Mesodermal cell (in vitro differentiated cells): Measurements from ENCODE around the gene HDAC4.

Experiments
- H3K27ac ChIP-seq: 2 replicates; pipeline ENCODE4 v1.7.0; 2013; ENCODE audit warnings: mild to moderate bottlenecking, low read depth, low read length, moderate library complexity; ENCODE audit not compliant: severe bottlenecking
- H3K36me3 ChIP-seq: 2 replicates; pipeline ENCODE4 v1.7.1; 2013; ENCODE audit warnings: mild to moderate bottlenecking, low read length, moderate library complexity; ENCODE audit not compliant: control insufficient read depth, insufficient read depth
- H3K4me1 ChIP-seq: one replicate; pipeline ENCODE4 v1.7.1; 2013; ENCODE audit warnings: mild to moderate bottlenecking, low read length; ENCODE audit not compliant: insufficient read depth, control insufficient read depth, poor library complexity, severe bottlenecking
- H3K4me3 ChIP-seq: 2 replicates; pipeline ENCODE4 v1.7.0; 2013; ENCODE audit warnings: low read length, control low read depth, mild to moderate bottlenecking; ENCODE audit not compliant: insufficient read depth, poor library complexity, severe bottlenecking; ENCODE audit errors: extremely low read depth
- H3K9me3 ChIP-seq: 2 replicates; pipeline ENCODE4 v1.7.1; 2013; ENCODE audit warnings: mild to moderate bottlenecking, low read length, moderate library complexity; ENCODE audit not compliant: control insufficient read depth
- WGBS, 2 experiments: methylation state at CpG; one replicate each; pipeline ENCODE4 v1.1.5; 2013; ENCODE audit warnings: missing lambda C conversion rate in 2 of 2; ENCODE audit not compliant: insufficient coverage in 2 of 2; 5-methylcytosine and 5-hydroxymethylcytosine counted together

HDAC4 gene

DNA sequence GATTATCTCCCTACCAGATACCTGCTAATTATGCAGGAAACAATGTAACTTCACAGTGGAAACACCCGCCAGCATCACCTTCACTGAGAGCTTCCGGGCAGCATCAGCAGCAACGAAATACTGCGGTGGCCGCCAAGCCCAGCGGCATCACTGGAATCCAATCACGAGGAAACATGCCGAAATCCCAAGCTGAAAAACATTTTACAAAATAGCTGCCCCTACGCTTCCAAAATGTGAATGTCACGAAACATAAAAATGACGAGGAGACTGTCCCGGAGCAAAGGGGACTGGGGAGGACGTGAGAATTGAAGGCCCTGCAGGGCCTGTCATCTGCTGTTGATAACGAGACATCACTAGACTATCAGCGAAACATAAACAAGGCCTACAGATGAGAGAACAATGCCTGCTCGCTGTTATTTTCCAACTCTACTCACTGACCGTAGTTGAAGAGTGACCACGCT lies 82.6 kb downstream of the HDAC4 start:
- no peak overlapping the region for H3K27ac ChIP-seq

GRCh38 chr2:239316562-239317465 lies 84.0 kb downstream of the HDAC4 start:
- Histone ChIP-seq H3K4me1 (no peaks in the 10 kb centered on the region), H3K27ac (no peak overlapping the region), H3K4me3 (no peak overlapping the region), H3K36me3 (peaks cover 4% of the 10 kb centered on the region), H3K9me3 (peaks cover 14% of the 10 kb centered on the region)
- 94 to 95% methylated on average over 13 of the region's 20 CpGs for WGBS, 2 experiments

More for the DNA sequence above, 82.6 kb downstream of the HDAC4 start:
- H3K36me3 ChIP-seq = peaks cover 9% of the 10 kb centered on the region
- H3K9me3 ChIP-seq = peaks cover 14% of the 10 kb centered on the region
- H3K4me1 ChIP-seq = no peaks in the 10 kb centered on the region
- H3K4me3 ChIP-seq = no peak overlapping the region
- 93 to 98% methylated on average over 14 of the region's 18 CpGs for WGBS, 2 experiments

GRCh38 chr2:239315308-239315707 lies 85.5 kb downstream of the HDAC4 start:
- Histone ChIP-seq H3K4me3 (no peak overlapping the region), H3K9me3 (peaks cover 14% of the 10 kb centered on the region), H3K4me1 (no peaks in the 10 kb centered on the region), H3K27ac (no peak overlapping the region), H3K36me3 (no peaks in the 10 kb centered on the region)
- WGBS, 2 experiments = 84 to 100% methylated on average over 1 to 6 of the region's 10 CpGs

DNA sequence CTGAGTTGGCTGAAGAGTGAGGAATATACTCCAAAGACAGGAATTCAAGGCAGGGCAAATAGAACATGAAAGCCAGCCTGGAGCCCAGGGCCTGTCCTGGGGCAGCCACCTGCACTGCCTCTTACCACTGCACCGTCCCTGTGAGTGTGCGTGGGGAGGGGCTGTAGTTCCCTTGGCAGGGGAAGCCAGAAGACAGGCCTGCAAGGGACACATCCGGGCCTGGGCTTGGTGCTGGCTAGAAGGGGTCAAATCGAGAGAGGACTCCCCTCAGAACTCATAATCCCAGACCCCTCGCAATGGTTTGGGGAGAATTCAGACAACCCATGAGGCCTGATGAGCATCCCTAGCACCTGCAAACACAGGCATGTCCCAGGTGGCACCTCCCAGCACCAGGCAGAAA lies 87.0 kb downstream of the HDAC4 start:
- 84 to 100% methylated on average over 2 to 4 of the region's 5 CpGs for WGBS, 2 experiments
- H3K4me1 ChIP-seq = peaks cover 3% of the 10 kb centered on the region

GRCh38 chr2:239312741-239313667 lies 87.8 kb downstream of the HDAC4 start:
- 86 to 87% methylated on average over 23 to 31 of the region's 33 CpGs for WGBS, 2 experiments
- Histone ChIP-seq H3K36me3 (no peaks in the 10 kb centered on the region), H3K27ac (no peak overlapping the region), H3K9me3 (peaks cover 14% of the 10 kb centered on the region), H3K4me3 (no peak overlapping the region), H3K4me1 (peaks cover 5% of the 10 kb centered on the region)

More for the DNA sequence above, 87.0 kb downstream of the HDAC4 start:
- peaks cover 14% of the 10 kb centered on the region for H3K9me3 ChIP-seq
- no peak overlapping the region for H3K27ac ChIP-seq
- H3K36me3 ChIP-seq = no peaks in the 10 kb centered on the region
- H3K4me3 ChIP-seq = no peak overlapping the region

GRCh38 chr2:239312081-239312511 lies 88.7 kb downstream of the HDAC4 start:
- no peak overlapping the region for H3K27ac ChIP-seq

GRCh38 chr2:239311132-239312040 lies 89.4 kb downstream of the HDAC4 start:
- peaks cover 14% of the 10 kb centered on the region for H3K9me3 ChIP-seq
- 92 to 95% methylated on average over 21 to 22 of the region's 28 CpGs for WGBS, 2 experiments
- no peak overlapping the region for H3K4me3 ChIP-seq
- no peak overlapping the region for H3K27ac ChIP-seq
- peaks cover 5% of the 10 kb centered on the region for H3K4me1 ChIP-seq
- H3K36me3 ChIP-seq = no peaks in the 10 kb centered on the region

More at GRCh38 chr2:239312081-239312511, 88.7 kb downstream of the HDAC4 start:
- Histone ChIP-seq H3K36me3 (no peaks in the 10 kb centered on the region), H3K4me3 (no peak overlapping the region), H3K4me1 (peaks cover 5% of the 10 kb centered on the region), H3K9me3 (peaks cover 14% of the 10 kb centered on the region)
- 92 to 100% methylated on average over 8 to 9 of the region's 10 CpGs for WGBS, 2 experiments

DNA sequence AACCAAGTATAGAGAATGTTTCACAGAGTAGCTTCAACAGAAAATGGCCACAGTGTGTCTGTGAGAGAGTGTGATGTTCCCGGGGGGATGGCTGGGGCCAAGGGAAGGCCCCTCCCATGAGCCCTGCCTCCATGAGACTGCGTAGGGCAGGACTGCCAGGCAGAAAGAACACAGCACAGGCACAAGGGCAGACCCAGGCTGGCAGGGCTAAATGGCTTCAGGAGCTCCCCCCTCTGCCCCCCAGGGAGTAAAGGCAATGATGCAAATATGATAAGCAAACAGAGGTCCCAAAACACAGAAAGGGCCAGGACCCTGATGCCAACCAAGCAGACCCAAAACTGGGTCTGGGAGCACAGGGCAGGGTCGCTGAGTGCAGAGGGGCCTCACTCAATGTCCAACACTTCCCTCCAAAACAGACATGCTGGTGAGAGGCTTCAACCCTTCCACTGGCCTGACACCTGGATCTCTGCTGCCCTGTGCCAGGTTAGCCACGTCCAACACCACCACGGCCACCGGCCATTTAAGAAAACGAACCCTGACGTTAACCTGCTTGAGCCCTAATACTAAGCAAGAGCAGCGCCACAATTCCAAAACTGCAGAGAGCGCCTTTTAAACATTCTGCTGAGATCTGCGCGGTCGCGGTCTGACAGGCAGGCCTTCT lies 90.3 kb downstream of the HDAC4 start:
- Histone ChIP-seq H3K4me1 (peaks cover 7% of the 10 kb centered on the region), H3K9me3 (peaks cover 13% of the 10 kb centered on the region), H3K27ac (no peak overlapping the region), H3K36me3 (no peaks in the 10 kb centered on the region), H3K4me3 (no peak overlapping the region)
- WGBS, 2 experiments = 97 to 98% methylated on average over 13 to 14 of the region's 14 CpGs

DNA sequence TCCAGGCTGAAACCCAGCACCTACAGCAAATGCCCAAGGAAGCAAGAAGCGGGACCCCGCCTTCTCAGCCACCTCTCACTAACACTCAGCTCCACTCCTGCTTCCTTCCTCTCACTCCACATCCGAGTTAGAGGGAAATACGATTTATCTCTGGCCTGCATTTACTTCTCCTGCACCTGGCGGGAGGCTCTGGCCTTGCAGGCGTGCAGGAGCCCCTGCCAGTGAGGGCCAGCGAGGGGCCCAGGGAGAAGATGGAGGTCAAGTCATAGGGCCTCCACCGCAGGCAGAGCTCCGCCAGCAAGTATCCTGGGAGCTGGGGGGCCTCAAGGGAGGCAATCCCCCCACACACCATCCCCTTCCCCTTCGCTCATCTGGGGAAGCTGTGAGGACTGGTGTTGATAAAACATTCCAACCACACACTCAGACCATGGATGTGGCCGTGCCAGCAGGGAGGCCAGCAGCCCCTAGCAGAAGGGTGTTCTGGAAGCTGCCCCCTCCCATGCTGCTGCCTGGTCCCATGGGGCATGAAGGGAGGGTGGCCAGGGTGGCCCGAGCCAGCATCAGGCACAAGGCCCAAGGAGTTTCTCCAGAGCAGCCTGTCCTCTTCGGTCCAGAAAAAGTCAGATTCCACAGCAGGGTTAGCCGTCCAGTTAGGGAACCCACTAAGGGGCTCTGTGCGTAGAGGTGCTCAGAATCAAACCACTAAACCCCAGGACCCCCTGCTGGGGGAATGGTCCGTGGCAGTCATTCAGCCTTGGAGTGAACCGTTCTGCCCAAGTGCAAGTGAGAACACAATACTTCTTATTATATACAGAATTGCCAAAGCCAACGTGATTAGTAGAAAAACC lies 91.2 kb downstream of the HDAC4 start:
- no peaks in the 10 kb centered on the region for H3K36me3 ChIP-seq
- peaks cover 7% of the 10 kb centered on the region for H3K4me1 ChIP-seq
- H3K4me3 ChIP-seq = no peak overlapping the region
- no peak overlapping the region for H3K27ac ChIP-seq
- peaks cover 4% of the 10 kb centered on the region for H3K9me3 ChIP-seq
- 96 to 97% methylated on average over 13 to 14 of the region's 18 CpGs for WGBS, 2 experiments
